ENCODE data around the gene TIA1. TPM values are rescaled to one million over a fixed set of nuclear protein-coding genes. Genes with fewer than 3 reads are reported as not detected.

Gene TIA1
- total RNA-seq, 1 experiment from 2014 or later: 149 TPM

- Histone ChIP-seq H3K4me3 (ENCODE audit: low read depth, low read length) (no peak overlapping the region), H3K9me3 (no peaks in the 10 kb centered on the region), H3K27me3 (replicated peaks; ENCODE audit: control insufficient read depth, insufficient read depth, low read length) (no peaks in the 10 kb centered on the region), H3K36me3 (ENCODE audit: control insufficient read depth, insufficient read depth, low read length) (no peaks in the 10 kb centered on the region), H3K4me1 (no peaks in the 10 kb centered on the region)
- no TSS peak for BruUV-seq (replicated peaks)
- DNase-seq: no peak
- H3K9me3 Mint-ChIP-seq (ENCODE audit: unreplicated experiment): no peaks in the 10 kb centered on the region
- ChIA-PET POLR2A (interaction anchor here (0.6 kb wide), 1 partner anchor 192 kb away, joined by 3 read pairs; no protein-coding TSS in a partner anchor), CTCF (interaction anchor here (1.0 kb wide), 1 partner anchor 8 kb away, joined by 3 read pairs; the partner anchor contains the start of gene C2orf42)
- no peak for TF ChIP-seq CTCF (IDR thresholded peaks at IDR 0.05; ENCODE audit: insufficient read depth in 1 of 2, low read depth in 1 of 2, low read length in 1 of 2, severe bottlenecking in 1 of 2, unreplicated experiment in 1 of 2)
- H3K27me3 Mint-ChIP-seq (ENCODE audit: insufficient read depth, unreplicated experiment): no peaks in the 10 kb centered on the region
- intact Hi-C loops (cut with micrococcal nuclease; ENCODE audit: unreplicated experiment): no loop called here
- no peaks in the 10 kb centered on the region for H3K4me1 Mint-ChIP-seq (ENCODE audit: low read depth, unreplicated experiment)
- H3K4me3 Mint-ChIP-seq (ENCODE audit: unreplicated experiment): no peak overlapping the region
- H3K36me3 Mint-ChIP-seq (ENCODE audit: insufficient read depth, unreplicated experiment): no peaks in the 10 kb centered on the region
- no peak overlapping the region for H3K27ac Mint-ChIP-seq (ENCODE audit: unreplicated experiment)
These were observed 49.0 kb downstream of the TIA1 start for GRCh38 chr2:70199320-70199864.

- Mint-ChIP-seq H3K27me3 (ENCODE audit: insufficient read depth, unreplicated experiment) (no peaks in the 10 kb centered on the region), H3K36me3 (ENCODE audit: insufficient read depth, unreplicated experiment) (peaks cover 16% of the 10 kb centered on the region), H3K4me3 (ENCODE audit: unreplicated experiment) (no peak overlapping the region), H3K27ac (ENCODE audit: unreplicated experiment) (no peak overlapping the region), H3K9me3 (ENCODE audit: unreplicated experiment) (no peaks in the 10 kb centered on the region), H3K4me1 (ENCODE audit: low read depth, unreplicated experiment) (peaks cover 10% of the 10 kb centered on the region)
- TF ChIP-seq CTCF (IDR thresholded peaks at IDR 0.05; ENCODE audit: insufficient read depth in 1 of 2, low read depth in 1 of 2, low read length in 1 of 2, severe bottlenecking in 1 of 2, unreplicated experiment in 1 of 2): no peak
- no TSS peak for BruUV-seq (replicated peaks)
- Histone ChIP-seq H3K4me3 (ENCODE audit: low read depth, low read length) (no peak overlapping the region), H3K4me1 (0 out of 2 replicates have a peak, but pooled peaks cover 6% of the 10 kb centered on the region), H3K36me3 (ENCODE audit: control insufficient read depth, insufficient read depth, low read length) (no peaks in the 10 kb centered on the region), H3K9me3 (no peaks in the 10 kb centered on the region), H3K27me3 (replicated peaks; ENCODE audit: control insufficient read depth, insufficient read depth, low read length) (no peaks in the 10 kb centered on the region)
- ChIA-PET CTCF (no interaction called here), POLR2A (interaction anchor here (0.6 to 0.7 kb wide), 5 partner anchors 10 to 163 kb away, joined by 3 to 6 read pairs (median 4); partner anchors contain the start of genes SNRPG and TIA1)
- DNase-seq: no peak
- intact Hi-C loops (cut with micrococcal nuclease; ENCODE audit: unreplicated experiment): no loop called here
These were observed 55.9 kb downstream of the TIA1 start for GRCh38 chr2:70192516-70192915.

GRCh38 chr2:70191244-70191735 lies 57.1 kb downstream of the TIA1 start:
- DNase-seq: no peak
- Mint-ChIP-seq H3K9me3 (ENCODE audit: unreplicated experiment) (no peaks in the 10 kb centered on the region), H3K4me3 (ENCODE audit: unreplicated experiment) (peak overlapping the region; percentile 90), H3K27me3 (ENCODE audit: insufficient read depth, unreplicated experiment) (no peaks in the 10 kb centered on the region), H3K27ac (ENCODE audit: unreplicated experiment) (peak overlapping the region; percentile 97), H3K36me3 (ENCODE audit: insufficient read depth, unreplicated experiment) (peaks cover 16% of the 10 kb centered on the region), H3K4me1 (ENCODE audit: low read depth, unreplicated experiment) (peaks cover 10% of the 10 kb centered on the region)
- H3K4me1 ChIP-seq: 0 out of 2 replicates have a peak, but pooled peaks cover 6% of the 10 kb centered on the region
- POLR2A ChIA-PET: interaction anchor here (0.6 to 1.8 kb wide), 14 partner anchors 9 to 939 kb away, joined by 3 to 24 read pairs (median 5); partner anchors contain the start of genes MCEE, MXD1, PCYOX1 and SNRPG
- CTCF ChIA-PET: interaction anchor here (0.6 to 1.1 kb wide), 5 partner anchors 8 to 277 kb away, joined by 3 to 9 read pairs (median 3); partner anchors contain the start of genes MXD1 and SNRPG
- H3K36me3 ChIP-seq (ENCODE audit: control insufficient read depth, insufficient read depth, low read length): no peaks in the 10 kb centered on the region
- no peak for TF ChIP-seq CTCF (IDR thresholded peaks at IDR 0.05; ENCODE audit: insufficient read depth in 1 of 2, low read depth in 1 of 2, low read length in 1 of 2, severe bottlenecking in 1 of 2, unreplicated experiment in 1 of 2)
- H3K9me3 ChIP-seq: no peaks in the 10 kb centered on the region
- no peaks in the 10 kb centered on the region for H3K27me3 ChIP-seq (replicated peaks; ENCODE audit: control insufficient read depth, insufficient read depth, low read length)
- intact Hi-C loops (cut with micrococcal nuclease; ENCODE audit: unreplicated experiment): loop anchor here (2.0 kb wide), 3 partner anchors 48 to 104 kb away; partner anchors contain the start of genes PCBP1 and TIA1
- no TSS peak for BruUV-seq (replicated peaks)
- H3K4me3 ChIP-seq (ENCODE audit: low read depth, low read length): no peak overlapping the region

All from Caco-2 (cell line).